Stimulated activated CD8-positive, alpha-beta memory T cell treated with anti-CD3 and anti-CD28 coated beads, Interleukin-15, amount 100 ng/mL, for 1 hour (primary cell): ENCODE results near the gene DAAM2.

Experiments
- DNase-seq: peaks from one replicate; pipeline ENCODE4 v3.0.0-alpha.2; 2020; ENCODE audit warnings: low read depth

Gene DAAM2

DNA sequence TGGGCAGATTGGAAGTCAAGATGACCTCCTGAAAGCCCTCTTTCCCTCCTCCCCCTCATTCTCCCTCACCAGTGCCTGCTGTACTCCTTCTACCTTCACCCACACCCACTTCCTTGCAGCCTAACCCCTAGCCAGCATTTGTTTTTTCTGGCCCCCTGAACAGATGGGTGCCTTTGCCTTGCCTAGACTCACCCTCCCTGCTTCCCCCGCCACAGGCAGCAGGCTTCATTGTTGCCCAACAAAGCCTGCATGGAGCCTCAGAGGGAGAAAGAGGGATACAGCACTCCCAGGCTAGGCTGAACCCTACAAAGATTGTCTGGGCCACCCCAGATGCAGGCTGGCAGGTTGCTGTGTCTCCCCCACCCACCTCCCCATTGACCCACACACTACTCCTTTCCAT is 139.4 kb downstream of the DAAM2 start:
- DNase-seq, result no peak

DNA sequence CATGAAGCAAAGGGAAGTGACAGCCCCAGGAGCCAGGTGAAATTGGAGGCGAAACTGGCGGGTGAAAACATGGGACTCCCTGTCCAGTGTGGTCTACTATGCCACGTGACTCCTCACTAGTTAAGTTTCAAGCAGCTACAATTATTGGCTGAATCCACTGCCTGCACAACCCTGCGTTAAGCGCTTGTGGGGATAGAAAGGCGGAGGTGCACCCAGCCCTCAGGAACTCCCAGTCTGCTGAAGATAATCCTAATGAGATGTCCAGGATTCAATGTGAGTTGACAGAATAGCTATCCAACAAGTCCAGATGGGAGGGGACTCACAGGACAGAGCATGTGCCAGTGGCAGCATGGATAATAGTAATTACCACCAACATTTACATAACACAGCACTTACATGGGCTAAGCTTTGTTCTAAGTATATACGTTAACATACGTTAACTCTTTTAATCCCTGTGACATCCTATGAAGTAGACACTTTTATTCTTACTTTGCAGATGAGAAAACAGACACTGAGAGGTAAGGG is 140.3 kb downstream of the DAAM2 start:
- no peak for DNase-seq

DNA sequence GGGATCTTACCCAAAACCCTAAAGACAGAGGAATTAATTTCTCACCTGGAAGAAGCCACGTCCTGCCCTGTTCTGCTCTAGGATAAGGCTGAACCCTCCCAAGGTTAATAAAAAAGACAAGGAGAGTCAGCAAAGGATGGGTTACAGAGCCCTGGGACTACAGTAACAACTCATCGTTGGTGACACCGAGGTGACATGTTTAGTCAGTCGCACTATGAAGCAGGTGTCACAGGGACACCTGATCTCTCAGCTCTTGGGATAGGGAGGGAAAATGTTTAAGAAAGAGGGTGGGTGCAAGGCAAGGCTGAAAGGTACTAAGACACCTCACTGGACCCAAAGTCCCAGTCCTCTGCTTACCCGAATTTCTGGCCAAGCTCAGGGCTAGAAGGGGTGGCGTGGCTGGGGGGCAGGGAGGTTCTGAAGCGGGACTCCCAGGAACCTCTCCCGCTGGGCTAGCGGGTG is 141.5 kb downstream of the DAAM2 start:
- DNase-seq, result no peak

DNA sequence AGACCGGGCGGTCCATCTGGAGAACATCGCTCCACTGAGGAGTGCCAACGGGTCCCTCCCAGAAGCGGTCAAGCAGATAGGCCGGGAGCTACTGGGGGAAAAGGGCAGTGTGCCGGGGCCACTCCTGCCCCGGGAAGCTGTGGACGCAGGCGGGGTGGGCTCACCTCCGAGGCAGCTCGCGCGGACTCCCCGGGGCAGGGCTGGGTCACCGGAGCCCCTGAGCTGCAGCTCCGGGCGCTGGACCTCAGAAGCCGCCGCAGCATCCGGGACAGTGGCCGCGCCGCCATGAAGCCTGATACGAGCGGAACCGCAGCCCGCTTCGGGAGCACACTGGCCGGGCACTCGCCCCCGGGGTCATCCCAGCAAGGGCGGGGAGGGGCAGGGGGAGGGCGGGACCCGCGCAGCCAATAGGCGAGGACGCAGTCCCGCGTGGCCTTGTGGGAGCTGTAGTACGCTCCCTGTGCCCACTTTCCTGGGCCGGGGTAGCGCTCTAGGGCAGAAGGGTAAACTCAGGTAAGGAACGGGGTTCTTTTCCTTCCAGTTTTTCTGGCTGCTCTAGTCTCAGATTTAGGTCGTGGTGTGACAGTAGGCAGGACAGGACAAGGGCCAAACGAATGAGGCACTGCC is 142.1 kb downstream of the DAAM2 start, which contains the start of gene MOCS1:
TSS of gene MOCS1 (minus strand) at position 332 of the 627 bp plus-strand sequence. CDS start at position 287, 45 bp downstream.
- peak; percentile 7 for DNase-seq

DNA sequence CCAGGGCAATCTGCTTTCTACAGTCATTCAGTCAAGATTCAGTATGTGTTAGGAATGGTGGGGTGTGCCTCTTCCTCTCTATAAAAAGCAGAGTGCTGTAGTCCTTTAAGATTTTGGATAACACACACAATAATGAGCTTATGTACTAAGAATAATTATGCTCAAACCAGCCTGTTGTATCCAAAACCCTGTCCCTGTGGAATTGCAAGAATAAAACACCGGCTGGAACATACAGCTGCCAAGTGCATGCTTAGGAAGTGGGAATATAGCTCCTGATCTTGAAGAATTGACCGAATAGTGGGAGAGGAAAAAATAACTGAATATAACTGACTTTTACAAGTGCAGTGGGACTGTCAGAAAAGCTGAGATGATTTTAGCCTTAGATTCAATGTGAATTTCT is 143.1 kb downstream of the DAAM2 start:
- DNase-seq, result no peak

DNA sequence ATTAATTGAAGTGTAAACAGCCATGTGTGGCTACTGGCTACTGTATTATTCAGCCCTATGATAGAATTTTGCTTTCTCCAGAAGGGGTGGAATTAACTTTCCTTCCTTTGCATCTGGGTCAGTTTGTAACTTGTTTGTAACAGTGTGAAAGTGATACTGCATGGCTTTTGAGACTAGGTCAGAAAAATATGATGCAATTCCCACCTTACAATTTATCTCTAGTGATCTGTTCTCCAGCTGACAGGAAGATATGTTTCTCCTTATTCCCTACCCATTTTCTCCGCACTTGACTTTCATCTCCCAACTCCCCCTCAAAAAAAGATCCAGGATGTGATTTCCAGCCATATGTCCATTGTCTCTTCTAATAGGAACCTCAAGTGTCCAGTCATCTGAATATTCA is 144.7 kb downstream of the DAAM2 start:
- no peak for DNase-seq

DNA sequence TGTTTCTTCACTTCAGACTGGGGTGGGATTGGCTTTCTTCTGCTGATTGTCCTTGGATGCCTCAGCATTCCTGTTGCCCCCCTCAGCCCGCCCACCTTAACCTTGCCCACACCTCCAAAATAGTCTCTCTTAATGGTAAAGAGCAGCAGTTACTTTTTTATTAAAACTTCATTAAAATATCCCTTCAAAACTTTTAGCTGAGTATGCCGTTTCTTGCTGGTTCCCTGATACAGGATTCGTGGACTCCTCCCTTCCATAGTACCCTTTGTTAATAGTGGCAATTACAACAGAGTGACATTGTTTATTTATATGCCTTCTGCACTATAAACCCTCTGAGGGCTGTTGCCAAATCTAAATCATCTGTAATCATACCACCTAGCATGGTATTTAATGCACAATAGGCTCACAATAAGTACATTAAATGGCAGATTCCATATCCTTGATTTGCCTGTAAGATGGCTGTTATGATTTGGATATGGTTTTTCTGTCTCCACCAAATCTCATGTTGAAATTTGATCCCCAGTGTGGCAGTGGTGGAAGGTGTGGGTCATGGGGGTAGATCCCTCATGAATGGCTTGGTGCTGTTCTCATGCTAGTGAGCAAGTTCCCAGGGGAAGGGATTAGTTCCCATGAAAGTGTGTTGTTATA is 145.6 kb downstream of the DAAM2 start:
- no peak for DNase-seq

DNA sequence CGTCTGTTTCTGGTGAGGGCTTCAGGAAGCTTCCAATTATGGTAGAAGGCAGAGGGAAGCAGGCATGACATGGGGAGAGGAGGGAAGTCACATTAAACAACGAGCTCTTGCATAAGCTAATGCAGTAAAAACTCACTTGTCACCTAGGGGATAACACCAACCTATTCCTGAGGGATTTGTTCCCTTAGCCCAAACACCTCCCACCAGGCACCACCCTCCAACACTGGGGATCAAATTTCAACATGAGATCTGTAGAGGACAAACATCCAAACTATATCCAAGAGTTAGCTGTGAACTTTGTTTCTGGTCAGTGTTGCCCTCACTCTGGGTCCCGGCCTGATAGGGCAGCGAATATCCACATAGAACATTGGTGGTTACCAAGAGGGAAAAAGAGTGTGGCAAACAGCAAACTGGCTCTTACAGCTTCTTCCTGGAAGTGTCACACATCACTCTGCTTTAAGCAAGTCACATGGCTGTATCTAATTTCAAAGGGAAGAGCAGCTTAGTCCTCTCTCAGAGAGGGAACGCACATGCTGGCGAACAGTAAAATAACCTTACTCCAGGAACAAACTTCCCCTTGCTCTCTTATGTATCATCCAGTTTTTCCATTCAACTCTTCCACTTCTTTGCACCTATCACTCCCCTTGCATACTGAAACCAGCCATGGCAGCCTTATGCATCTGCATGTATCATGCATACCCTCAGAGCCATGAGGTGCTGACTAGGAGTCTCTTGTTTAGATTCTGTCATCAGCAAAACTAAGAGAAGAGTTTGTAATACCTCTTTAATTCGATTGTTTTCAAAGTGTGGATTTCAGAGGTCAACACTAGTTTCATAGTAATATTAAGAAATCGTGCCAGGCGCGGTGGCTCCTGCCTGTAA is 146.8 kb downstream of the DAAM2 start:
- DNase-seq, result no peak

DNA sequence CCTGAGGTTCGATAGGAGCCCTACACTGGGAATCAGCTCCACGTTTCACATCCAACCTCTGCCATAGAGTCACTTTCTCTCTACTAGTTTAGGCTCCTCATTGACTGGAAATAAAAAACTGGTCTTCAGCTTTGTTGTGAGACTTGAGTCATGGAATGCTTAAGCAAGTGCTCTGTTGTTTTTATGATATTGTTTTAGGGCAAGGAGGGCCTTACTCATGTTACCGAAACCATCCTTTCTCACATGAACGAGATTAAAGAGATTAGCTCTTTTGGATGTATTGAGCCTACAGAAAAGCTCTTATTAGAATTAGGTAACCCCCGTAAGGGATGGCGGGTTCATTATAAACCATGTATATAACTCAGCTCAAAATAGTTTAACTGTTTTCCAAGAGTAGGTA is 149.0 kb downstream of the DAAM2 start:
- no peak for DNase-seq

DNA sequence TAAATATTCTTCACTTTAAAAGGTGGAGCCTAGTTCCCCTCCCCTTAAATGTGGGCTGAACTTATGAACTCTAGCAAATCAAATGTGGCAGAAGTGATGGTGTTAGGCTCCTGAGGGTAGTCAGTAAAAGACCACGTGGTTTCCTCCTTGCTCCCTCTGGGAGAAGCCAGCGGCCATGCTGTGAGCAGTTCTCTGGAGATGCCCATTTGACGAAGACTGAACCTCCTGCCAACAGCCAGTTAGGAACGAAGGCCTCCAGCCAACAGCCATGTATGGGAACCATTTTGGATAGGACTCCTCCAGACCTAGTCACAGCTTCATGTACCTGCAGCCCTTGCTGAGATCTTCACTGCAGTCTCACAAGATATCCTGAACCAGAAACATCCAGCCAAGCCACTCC is 149.6 kb downstream of the DAAM2 start:
- DNase-seq, result no peak

DNA sequence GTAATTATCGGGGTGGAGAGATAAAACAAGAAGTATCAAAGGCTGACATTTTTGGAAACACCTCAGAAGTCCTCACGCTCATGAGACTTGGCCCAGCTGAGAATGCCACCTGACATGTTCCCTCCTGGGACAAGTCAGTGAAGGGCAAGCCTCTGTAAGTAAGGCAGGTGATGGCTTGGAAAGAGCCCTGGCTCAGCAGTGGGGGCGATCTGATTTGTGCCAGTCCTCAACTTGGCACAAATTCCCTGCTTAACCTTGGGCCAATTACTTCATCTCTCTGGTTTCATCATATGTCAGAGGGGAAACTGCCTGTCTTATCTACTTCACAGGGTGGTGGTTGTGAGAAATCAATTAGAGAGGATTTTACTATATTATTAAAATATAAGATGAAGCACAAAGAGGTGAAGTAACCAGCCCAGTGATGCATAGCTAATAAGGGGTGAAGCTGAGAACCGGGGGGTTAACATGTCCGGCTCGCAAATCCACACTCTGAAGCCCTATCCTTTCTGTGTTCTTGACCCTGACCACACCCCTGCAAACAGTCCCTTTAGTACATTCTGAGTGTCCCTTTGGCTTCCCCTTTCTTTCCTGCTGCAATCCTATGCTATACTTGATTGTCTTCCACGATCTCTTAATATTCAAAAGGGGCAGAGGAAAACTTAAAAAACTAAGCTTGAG is 150.9 kb downstream of the DAAM2 start:
- no peak for DNase-seq

DNA sequence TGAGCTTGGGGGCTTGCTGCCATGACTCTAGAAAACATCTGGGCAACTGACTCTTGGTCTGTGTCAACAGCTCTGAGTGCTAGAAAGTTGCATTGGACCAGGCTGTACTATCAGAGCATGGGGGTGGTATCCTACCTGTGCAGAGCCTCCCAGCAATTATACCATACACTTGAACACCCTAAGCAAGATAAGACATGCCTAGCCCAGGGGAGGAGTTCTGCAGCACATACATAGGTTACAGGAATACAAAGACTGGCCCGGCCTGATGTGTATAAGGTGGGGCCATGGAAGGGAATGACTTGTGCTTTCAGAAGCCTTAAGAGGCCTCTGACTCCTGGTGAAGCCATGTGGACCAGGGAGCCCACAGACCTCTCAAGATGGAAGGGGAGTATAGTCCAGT is 153.4 kb downstream of the DAAM2 start:
- no peak for DNase-seq

DNA sequence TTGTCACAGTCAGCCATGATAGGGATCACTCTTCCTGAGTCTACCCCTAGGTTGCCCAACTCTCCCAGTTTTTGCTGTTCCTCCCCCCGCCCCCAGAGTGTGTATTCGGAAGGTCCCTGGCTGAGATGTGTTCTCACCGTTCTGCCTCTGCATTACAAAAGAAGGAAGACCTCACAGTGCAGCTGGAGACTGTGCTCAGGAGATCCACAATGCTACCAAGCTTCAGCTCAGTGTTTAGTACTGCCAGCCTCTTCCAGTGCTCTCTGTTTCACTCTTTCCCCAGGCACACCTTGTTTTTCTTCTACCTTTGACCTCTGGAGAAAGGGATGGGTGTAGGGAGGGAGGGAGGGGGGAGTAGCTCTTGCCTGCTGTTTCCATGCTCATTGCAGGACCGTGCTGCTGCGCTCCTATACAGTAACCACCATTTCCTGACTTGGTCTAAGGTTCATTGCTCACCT is 155.5 kb downstream of the DAAM2 start:
- DNase-seq, result no peak

DNA sequence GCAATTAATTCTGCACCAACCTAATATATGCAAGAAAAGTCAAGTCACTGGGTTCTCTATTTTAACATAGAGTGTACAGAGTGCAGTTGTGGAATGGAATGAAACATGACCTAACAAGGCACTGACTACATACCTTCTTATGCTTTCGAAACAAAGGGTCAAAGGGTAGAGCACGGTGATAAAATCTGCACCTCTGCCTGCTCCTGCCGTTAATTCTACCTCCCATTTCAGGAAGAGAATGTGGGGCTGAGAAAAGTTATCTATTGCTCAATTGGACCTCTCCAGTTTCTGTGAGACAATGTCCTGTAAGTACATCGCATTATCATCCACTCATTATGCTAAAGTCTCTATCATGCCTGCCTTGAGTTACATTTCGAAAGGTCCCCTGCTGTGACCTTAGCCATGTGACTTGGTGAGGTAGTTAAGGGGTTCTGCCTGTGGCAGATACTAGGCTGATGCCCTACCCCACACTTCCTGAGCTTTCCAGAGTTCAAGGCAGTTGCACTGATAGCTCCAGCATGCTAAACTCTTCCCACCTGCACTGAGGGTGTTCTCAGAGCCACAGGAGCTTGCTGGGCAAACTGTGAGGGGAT is 156.1 kb downstream of the DAAM2 start:
- no peak for DNase-seq

DNA sequence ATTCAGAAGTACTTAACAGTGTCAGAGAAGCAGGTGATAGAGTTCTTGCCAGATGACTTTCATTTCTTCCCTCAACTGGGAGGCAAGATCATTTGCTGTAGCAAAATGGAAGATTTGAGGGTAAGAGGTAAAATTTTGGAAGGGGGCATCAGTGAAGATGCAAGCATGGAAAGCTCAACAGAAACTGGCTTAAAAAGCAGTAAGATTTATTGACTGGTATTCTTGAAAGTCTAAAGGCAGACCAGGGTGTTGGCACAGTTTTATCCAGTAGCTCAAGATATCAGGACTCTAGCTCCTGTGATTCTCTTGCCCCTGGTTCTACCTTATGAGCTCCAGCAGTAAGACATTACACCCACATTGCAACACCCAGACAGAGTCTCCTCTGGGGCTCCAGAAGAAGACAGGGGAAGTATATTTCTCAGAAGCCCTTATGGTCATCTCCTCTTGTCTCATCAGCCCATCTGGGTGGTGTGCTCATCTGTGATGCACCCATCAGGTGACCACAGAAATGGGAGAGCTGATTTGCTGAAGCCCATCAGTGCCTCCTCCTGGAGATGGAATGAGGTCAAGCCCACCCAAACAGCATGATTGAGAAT is 158.0 kb downstream of the DAAM2 start:
- no peak for DNase-seq

DNA sequence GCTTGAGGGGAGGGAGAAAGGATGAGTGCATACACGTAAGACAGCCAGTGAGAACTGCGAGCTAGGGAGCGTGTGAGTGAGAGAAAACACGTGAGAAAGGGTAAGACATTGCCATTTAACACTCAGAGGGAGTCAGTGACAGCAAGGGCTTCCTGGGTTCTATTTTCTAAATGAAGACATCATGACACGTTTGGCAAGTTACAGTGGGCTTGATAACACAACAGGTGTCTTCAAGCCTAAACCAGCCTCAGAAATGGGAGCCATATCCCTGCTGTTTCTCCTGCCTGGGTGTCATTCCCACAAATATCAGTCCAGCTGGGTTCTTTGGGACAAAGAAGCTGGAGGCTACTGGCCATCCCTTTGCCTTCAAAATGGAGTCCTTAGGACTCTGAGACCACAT is 159.0 kb downstream of the DAAM2 start:
- DNase-seq, result no peak

DNA sequence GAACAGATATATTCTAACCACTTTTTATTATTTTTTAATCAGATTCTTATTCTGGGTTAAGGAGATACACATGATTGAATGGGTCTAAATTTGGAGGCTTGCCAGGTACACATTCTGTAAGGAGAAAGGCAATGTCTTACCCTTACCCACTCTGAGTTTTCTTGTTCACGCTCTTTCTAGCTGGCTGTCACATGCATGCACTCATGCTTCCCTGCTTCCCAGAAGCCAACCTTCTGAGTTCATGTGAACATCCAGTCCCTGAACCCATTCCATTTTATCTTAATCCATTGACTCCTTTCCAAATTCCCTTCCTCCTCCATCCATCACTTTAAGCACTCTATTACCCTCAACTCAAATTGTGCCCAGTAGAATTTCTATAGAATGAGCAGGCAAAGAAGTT is 159.5 kb downstream of the DAAM2 start:
- no peak for DNase-seq

DNA sequence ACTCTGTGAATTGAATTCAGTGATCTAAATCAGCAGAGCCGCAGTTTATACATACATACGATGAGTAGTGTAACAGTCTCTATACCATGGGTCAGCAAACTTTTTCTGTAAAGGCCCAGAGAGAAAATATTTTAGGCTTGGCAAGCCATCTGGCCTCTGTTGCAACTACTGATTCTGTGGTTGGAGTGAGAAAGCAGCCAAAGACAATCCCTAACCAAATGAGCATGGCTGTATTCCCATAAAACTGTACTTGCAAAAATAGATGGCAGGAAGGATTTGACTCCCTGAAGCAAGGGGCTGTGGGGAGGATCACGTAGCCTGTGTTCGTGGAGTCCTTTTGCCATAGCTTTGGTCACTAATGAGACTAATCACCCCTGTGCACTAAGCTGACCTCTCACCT is 160.0 kb downstream of the DAAM2 start:
- DNase-seq, result no peak

DNA sequence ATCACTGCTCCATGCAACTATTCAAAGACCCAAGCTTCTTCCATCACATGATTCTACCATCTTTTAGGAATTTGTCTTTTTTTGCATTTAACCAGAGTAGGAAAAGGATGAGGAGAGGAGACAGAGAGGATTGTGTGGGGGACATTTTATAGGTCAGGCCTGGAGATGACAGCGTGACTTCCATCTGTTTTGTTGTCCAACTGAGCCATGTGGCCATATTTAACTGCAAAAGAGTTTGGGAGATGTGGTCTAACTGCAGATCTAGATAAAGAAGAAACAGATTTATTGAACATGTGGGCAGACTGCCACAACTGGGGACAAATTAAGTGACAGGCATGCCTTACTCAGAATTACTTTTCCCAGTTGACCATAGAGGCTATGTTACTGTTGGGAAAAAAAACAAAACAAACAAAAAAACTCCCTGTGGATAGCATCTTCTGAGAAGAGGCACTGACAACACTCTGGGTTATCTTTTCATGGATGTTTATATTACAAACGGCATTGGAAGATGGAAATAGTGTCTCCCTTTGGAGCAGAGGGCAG is 161.0 kb downstream of the DAAM2 start:
- no peak for DNase-seq
